T-helper 1 cell treated with Interleukin-12 subunit alpha and Interleukin-12 subunit beta and Interleukin-4 antibody, amounts not matched to agents 30 μg/mL and 1 μg/mL, for 36 hours (primary cell): ENCODE data around the gene RAD51D.
"Not testable (repeated sequence)": the region's sequence is repeated elsewhere in the genome, so short reads cannot be mapped to it uniquely, and the experiment has no call there.

Source experiments
- H3K27ac Mint-ChIP-seq: one replicate; pipeline ENCODE4 v1.8.0; 2021; ENCODE audit warnings: mild to moderate bottlenecking, mixed read lengths
- H3K27me3 Mint-ChIP-seq: one replicate; pipeline ENCODE4 v1.8.0; 2021; ENCODE audit warnings: low read depth, mixed read lengths
- H3K36me3 Mint-ChIP-seq: one replicate; pipeline ENCODE4 v1.8.0; 2021; ENCODE audit warnings: low read depth, mixed read lengths
- H3K4me1 Mint-ChIP-seq: one replicate; pipeline ENCODE4 v1.8.0; 2021; ENCODE audit warnings: low read depth, mixed read lengths
- H3K4me3 Mint-ChIP-seq: one replicate; pipeline ENCODE4 v1.8.0; 2021; ENCODE audit warnings: mild to moderate bottlenecking, moderate library complexity, mixed read lengths
- H3K9me3 Mint-ChIP-seq: one replicate; pipeline ENCODE4 v1.8.0; 2021; ENCODE audit warnings: mixed read lengths

Gene RAD51D

DNA sequence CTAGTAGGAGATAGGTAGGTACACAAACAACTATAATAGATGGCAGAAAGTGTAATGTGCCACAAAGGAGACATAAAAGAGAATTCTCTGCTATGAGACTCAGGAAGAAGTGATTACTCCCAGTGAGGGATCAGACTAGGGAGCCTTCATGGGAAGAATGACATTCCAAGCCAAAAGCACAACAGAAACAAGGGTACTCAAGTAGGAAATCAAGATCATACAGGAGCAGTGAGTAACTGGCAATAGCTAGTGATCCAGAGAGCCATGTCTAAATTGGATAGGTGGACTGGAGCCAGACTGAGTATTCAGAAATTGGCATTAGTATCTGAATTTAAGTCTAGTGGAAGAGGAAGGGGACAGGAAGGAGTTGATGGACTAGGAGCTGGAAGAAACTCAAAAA lies 66.9 kb downstream of the RAD51D start:
- Mint-ChIP-seq H3K27ac (peak overlapping the region; percentile 85), H3K4me3 (peak overlapping the region; percentile 69), H3K27me3 (no peaks in the 10 kb centered on the region), H3K4me1 (peaks cover 57% of the 10 kb centered on the region), H3K36me3 (peaks cover 34% of the 10 kb centered on the region), H3K9me3 (no peaks in the 10 kb centered on the region)

DNA sequence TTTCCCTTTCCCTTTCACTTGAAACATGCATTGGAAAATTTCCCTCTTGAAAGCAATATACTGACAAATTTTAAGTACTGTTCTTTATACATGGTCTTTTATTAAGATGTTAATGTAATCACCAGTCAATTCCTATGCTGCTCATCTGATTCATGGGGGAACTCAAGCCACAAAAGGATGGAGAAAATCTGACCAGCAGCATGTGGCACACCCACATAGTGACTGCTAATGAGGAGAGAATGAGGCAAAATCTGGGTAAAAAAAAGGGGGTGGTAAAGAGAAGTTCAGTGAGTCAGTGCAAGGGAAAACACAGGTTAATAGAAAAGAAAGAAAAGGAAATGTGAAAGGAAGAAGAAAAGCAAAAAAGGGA lies 67.4 kb downstream of the RAD51D start:
- H3K4me1 Mint-ChIP-seq, result peaks cover 53% of the 10 kb centered on the region
- no peaks in the 10 kb centered on the region for H3K9me3 Mint-ChIP-seq
- H3K36me3 Mint-ChIP-seq, result peaks cover 29% of the 10 kb centered on the region

DNA sequence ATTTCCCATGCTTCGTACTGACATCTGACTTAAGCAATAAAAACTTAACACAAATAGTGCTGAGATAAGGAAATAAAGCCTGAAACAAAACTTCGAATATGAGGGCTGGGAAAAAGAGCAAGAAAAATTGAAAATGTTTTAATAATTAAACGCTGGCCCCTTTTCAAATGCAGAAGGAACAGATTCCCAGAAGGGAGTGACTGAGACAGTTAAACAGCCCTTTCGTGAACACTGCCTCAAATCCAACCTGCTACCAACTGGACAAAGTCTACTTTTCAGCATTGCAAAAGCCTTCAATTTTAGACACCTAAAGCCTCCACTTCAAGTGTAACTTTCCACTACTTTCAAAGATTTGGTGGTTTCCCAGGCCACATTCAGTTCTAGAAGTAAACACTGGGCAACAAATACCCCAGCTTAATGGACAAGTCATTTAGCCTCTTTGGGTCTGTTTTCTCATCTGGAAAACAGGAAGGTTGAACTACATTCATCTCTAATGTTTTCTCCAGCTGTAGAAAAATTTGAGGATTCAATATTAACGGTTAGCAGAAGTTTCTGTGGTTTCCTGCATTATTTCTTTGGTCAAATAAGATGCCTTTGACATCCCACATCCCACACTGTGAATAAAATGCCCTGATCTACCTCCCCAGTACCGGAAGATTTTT lies 68.0 kb downstream of the RAD51D start:
- no peaks in the 10 kb centered on the region for H3K9me3 Mint-ChIP-seq
- peak overlapping the region; percentile 69 for H3K4me3 Mint-ChIP-seq
- peak overlapping the region; percentile 85 for H3K27ac Mint-ChIP-seq
- H3K4me1 Mint-ChIP-seq, result peaks cover 57% of the 10 kb centered on the region
- peaks cover 31% of the 10 kb centered on the region for H3K36me3 Mint-ChIP-seq
- H3K27me3 Mint-ChIP-seq, result no peaks in the 10 kb centered on the region

More for the DNA sequence above, 67.4 kb downstream of the RAD51D start:
- Mint-ChIP-seq H3K27me3 (no peaks in the 10 kb centered on the region), H3K4me3 (peak overlapping the region; percentile 69), H3K27ac (peak overlapping the region; percentile 85)

DNA sequence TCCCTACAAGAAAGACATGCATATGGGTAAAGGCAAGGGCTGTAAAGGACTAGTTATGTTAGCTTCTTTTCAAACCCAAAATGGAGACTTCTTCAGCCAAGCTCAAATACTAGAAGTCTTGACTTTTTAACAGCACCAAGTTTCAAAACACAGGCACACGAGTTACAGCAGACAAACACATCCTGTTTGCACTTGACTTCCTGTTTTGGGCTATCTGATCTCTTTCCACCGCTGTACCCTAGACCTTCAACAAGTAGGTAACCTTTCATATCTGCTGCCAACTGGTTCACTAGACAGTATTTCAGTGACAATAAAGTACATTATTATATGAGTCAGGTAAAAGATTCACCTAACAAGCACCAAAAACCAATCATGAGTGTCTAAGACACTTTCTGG lies 68.5 kb downstream of the RAD51D start:
- Mint-ChIP-seq H3K9me3 (no peaks in the 10 kb centered on the region), H3K4me3 (peak overlapping the region; percentile 69), H3K36me3 (peaks cover 29% of the 10 kb centered on the region), H3K27ac (peak overlapping the region; percentile 85), H3K27me3 (no peaks in the 10 kb centered on the region), H3K4me1 (peaks cover 60% of the 10 kb centered on the region)

DNA sequence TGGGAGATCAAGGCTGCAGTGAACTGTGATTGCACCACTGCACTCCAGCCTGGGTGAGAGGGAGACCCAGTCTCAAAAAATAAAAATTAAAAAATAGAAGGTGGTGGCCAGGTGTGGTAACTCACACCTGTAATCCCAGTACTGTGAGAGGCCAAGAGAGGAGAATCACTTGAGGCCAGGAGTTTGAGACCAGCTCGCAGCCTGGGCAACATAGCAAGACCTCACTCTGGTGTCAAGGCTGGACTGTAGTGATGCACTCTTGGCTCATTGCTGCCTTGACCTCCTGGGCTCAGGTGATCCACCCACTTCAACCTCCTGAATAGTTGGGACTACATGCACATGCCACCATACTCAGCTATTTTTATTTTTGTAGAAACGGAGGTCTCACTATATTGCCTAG lies 69.5 kb downstream of the RAD51D start:
- peak overlapping the region; percentile 62 for H3K27ac Mint-ChIP-seq
- peaks cover 64% of the 10 kb centered on the region for H3K4me1 Mint-ChIP-seq
- H3K4me3 Mint-ChIP-seq, result no peak overlapping the region

DNA sequence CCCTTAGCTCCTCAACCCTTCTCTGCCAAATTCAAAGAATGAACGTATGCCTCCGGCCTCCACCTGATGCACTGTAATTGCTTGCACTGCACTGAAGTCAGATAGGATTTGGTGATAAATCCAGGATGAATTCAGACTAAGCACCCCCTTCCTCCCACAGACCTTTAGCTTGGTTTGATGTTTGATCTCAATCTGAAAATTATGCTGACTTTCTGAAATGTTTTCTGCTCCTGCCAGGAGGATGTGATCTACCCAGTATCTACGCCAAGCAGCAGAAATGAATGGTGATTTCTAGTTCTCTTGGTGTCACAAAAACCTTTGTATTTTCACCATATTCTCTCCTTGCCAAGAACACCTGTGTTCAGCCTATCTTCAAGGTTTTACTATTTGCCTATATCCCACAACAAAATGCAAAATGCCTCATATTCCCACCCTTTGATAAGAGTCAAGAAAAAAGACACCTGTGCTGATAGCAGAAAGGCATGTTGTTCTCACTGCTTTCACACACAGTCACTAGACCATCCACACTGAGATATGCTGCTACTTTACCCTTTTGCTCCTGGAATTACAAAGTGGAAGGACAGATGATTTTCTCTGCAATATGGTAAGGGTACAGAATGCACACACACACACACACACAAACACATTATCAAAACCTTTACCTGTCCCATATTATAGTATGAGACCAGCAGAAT lies 70.8 kb downstream of the RAD51D start:
- H3K27ac Mint-ChIP-seq, result peak overlapping the region; percentile 84
- H3K27me3 Mint-ChIP-seq, result no peaks in the 10 kb centered on the region
- H3K4me1 Mint-ChIP-seq, result peaks cover 64% of the 10 kb centered on the region
- peak overlapping the region; percentile 73 for H3K4me3 Mint-ChIP-seq
- H3K36me3 Mint-ChIP-seq, result peaks cover 25% of the 10 kb centered on the region
- H3K9me3 Mint-ChIP-seq, result no peaks in the 10 kb centered on the region

More for the DNA sequence above, 69.5 kb downstream of the RAD51D start:
- H3K9me3 Mint-ChIP-seq, result no peaks in the 10 kb centered on the region
- no peaks in the 10 kb centered on the region for H3K27me3 Mint-ChIP-seq
- H3K36me3 Mint-ChIP-seq, result peaks cover 25% of the 10 kb centered on the region

DNA sequence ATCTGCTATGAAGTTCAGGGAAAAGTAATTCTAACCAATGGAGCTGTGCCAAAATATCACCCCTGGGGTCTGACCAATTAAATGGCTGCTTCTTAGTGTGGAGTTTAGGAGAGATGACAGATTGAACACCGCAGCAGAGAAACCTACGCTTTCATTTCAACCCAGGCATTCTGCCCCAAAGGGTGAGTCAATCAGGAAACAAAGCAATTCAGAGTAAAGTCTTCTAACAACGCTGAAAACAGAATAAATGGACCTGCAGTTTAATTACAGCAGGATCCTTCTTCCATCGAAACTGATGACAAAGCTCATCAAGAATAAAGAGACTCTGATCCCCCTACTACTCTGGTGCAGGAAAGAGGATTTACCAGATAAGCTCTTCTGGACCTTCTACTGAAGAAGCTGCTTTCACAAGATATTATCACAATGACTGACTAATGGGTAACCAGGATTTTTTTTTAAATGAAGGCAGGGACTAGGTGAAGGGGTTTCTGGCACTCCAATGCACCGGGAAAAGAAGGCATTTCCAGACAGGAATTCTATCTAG lies 72.8 kb downstream of the RAD51D start:
- Mint-ChIP-seq H3K4me3 (peak overlapping the region; percentile 80), H3K4me1 (peaks cover 50% of the 10 kb centered on the region), H3K27ac (peak overlapping the region; percentile 96), H3K9me3 (no peaks in the 10 kb centered on the region), H3K36me3 (peaks cover 18% of the 10 kb centered on the region), H3K27me3 (no peaks in the 10 kb centered on the region)

DNA sequence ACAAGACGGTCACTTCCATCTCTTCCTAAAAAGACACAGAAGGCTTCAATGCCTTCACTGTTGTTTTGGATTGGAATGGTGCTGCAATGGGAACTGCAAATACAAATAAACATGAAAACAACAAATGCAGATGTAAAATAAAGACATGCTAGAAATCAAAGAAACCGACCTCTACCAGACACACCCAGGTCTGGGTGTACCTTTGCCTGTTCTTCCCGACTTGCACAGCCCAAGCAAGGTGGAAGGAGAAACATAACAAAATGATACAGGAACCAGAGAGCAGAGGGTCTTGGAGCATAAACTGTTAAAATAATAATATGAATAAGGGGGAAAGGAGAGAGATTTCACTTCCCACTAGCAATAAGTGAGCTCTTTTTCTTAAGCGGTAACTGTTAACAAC lies 73.4 kb downstream of the RAD51D start:
- Mint-ChIP-seq H3K9me3 (no peaks in the 10 kb centered on the region), H3K36me3 (peaks cover 19% of the 10 kb centered on the region), H3K4me1 (peaks cover 44% of the 10 kb centered on the region), H3K27ac (peak overlapping the region; percentile 96), H3K27me3 (no peaks in the 10 kb centered on the region), H3K4me3 (peak overlapping the region; percentile 80)

DNA sequence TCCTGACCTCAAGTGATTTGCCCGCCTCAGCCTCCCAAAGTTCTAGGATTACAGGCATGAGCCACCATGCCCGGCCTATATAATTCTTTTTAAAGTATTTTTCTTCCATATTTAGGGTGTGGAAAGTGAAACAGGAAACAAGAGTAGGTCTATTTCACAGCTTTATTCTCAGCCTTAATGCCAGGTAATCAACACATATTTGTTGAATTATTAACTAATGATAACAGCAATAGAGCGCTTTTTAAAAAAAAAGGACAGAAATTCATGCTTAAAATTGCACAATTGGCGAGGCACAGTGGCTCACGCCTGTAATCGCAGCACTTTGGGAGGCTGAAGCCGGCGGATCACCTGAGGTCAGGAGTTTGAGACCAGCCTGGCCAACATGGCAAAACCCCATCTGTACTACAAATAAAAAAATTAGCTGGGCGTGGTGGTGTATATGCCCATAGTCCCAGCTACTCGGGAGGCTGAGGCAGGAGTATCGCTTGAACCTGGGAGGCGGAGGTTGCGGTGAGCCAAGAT lies 74.1 kb downstream of the RAD51D start:
- Mint-ChIP-seq H3K27ac (peak overlapping the region; percentile 96), H3K4me3 (peak overlapping the region; percentile 80), H3K4me1 (peaks cover 43% of the 10 kb centered on the region), H3K36me3 (peaks cover 23% of the 10 kb centered on the region)
- H3K9me3 Mint-ChIP-seq, H3K27me3 Mint-ChIP-seq: not testable (repeated sequence)

DNA sequence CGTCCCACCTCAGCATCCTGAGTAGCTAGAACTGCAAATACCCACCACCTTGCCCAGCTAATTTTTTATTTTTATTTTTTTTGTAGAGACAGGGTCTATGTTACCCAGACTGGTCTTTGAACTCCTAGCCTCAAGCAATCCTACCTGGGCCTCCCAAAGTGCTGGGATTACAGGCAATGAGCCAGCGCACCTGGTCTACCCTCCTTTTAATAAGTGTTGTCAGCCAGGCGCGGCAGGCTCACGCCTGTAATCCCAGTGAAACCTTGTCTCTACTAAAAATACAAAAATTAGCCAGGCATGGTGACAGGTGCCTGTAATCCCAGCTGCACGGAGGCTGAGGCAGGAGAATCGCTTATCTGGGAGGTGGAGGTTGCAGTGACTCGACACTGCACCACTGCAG lies 75.5 kb downstream of the RAD51D start:
- H3K4me3 Mint-ChIP-seq, result no peak overlapping the region
- peaks cover 40% of the 10 kb centered on the region for H3K4me1 Mint-ChIP-seq

More for the DNA sequence above, 75.5 kb downstream of the RAD51D start:
- H3K27me3 Mint-ChIP-seq, result no peaks in the 10 kb centered on the region
- peaks cover 26% of the 10 kb centered on the region for H3K36me3 Mint-ChIP-seq
- H3K9me3 Mint-ChIP-seq, result no peaks in the 10 kb centered on the region
- H3K27ac Mint-ChIP-seq, result no peak overlapping the region
